ENCODE results near the gene QKI.

QKI gene

DNA sequence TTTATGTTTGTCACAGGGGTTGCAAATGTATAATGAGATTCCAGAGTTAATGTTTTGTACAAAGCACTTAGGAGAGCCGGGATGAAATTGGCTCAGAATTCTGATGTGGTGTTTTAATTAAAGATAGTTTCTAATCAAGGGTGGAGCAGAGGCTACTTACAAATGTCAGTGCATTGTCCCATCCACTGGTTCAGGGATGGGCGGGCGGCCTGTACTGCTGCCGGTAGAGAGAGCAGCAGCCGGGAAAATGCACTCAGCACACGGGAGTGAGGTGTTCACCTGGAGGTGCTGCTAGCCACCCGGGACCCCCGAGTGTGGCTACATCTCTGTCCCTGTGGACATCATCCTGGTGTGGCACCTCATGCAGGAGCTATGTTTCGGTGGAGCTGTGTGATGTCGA is 193.3 kb downstream of the QKI start:
- no peak for DNase-seq

DNA sequence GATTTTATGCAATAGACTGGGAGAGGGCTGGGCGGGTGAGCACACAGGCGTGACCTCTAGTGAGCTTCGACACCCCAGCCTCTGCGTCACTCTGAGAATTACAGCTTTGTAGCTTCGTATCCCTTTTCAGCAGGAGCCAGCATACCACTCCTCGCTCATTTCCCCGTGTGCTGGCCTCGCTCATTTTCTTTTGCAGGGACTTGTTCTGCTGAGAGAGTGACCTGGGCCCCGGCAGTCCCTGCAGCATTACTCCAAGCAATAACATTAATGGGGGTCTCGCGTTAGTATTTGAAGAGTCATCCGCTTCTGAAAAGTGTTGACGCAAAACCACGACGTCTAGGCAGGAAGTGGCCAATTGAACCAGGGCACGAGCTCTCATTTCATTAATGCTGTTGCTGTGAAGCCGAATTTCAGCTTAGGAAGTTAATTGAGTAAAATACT is 193.7 kb downstream of the QKI start:
- no peak for DNase-seq

- DNase-seq = no peak
Observed at GRCh38 chr6:163612200-163612599, 197.7 kb downstream of the QKI start.

GRCh38 chr6:163613025-163613424 is 198.5 kb downstream of the QKI start:
- no peak for DNase-seq

- DNase-seq = no peak
Observed at GRCh38 chr6:163613668-163614067, 199.2 kb downstream of the QKI start.

GRCh38 chr6:163616452-163616851 is 201.9 kb downstream of the QKI start:
- DNase-seq = no peak

- DNase-seq = no peak
Observed at GRCh38 chr6:163617549-163617948, 203.0 kb downstream of the QKI start.

DNA sequence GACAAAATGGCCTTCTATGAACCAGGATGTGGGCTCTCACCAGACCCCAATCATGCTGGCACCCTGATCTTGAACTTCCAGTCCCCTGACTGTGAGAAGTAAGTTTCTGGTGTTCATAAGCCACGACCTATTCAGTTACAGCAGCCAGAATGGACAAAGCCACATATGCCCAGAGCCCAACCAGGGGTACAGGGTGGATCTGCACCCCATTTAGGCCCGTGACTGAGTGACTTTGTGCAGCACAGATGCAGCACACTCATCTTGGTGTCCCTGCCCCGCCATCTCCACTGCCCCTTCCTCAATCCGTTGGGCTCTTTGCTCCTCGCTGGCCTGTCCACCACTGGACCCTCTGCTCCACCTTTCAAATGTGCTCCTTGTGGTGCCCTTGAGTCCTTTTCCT is 205.6 kb downstream of the QKI start:
- DNase-seq = no peak

DNA sequence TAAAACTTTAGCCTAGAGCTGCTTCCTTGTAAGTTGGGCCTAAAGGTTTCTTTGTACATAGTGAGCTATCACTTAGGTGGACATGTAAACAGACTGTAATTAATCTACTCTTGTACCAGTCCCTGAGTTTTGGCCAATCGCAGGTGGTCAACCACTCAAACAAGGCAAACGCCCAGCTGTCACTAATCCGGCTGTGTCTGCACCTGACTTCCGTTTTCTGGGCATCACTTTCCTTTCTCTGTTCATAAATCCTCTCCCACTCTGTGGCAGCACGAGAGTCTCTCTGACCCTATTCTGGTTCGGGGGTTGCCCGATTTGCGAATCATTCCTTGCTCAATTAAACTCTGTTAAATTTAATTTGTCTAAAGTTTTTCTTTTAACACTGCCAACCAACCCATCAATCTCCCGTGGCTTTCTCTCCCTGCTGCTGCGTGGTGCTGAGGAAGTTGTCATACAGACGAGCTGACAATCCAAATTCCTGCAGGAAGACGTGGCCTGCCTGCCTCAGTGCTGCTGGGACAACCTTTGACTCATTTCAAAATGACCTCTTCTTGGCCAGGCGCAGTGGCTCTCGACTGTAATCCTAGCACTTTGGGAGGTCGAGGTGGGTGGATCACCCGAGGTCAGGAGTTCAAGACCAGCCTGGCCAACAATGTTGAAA is 206.3 kb downstream of the QKI start:
- DNase-seq = no peak

- no peak for DNase-seq
Observed at GRCh38 chr6:163625265-163625664, 210.7 kb downstream of the QKI start.

DNA sequence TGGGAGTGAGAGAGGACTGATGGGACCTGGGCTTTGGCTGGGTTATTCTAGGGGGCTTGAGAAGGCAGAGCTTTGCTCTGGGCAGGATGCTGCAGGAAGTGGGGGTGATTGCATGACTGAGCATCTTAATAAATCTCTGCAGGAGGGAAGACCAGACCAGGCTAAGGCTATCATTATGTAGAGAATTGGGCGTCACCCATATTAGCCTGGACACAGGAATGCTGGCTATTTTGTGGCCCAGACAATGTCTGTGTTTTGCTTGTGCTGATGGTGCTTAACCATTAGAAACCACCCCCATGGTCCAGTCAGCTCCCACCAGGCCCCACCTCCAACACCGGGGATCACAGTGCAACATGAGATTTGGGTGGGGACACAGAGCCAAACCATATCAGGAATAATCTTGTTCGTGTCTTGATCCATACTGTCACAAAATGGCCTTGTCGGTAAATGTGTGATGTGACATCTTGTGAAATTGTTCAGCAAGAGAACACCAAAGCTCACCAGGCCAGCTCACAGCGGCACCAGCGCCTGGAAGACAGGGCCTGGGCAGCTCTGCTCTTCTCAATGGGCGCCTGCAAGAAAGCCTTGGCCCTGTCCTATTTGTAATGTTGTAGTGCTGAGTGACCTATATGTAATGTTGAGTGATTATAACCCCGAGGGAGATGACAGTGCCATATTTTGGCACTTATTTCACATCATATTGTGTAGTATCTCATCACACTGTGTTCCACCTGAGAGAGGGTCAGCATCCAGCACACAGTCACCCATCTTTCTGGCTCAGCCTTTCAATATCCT is 211.8 kb downstream of the QKI start:
- DNase-seq = no peak

GRCh38 chr6:163627274-163628062 is 212.9 kb downstream of the QKI start:
- DNase-seq = no peak
